Neural cell (in vitro differentiated cells): ENCODE results near the gene RASAL3. TPM values are rescaled to one million over a fixed set of nuclear protein-coding genes. Genes with fewer than 3 reads are reported as not detected.

ENCODE experiments used
- H2AFZ ChIP-seq: fragments of 200-600, 300-800 bp; sonication (generic), shearing (Covaris generic); 2 replicates; pipeline ENCODE4 v1.6.0; 2014; ENCODE audit warnings: low read depth, mild to moderate bottlenecking, antibody characterized with exemption, low read length, moderate library complexity
- H3F3A ChIP-seq: fragments of 200-600 bp; shearing (Covaris generic); 2 replicates; pipeline ENCODE4 v1.6.1; 2016; ENCODE audit warnings: mild to moderate bottlenecking, moderate library complexity, mixed read lengths, antibody characterized with exemption, low read length; ENCODE audit not compliant: insufficient read depth, poor library complexity, severe bottlenecking
- H3K27ac ChIP-seq: fragments of 200-600, 300-800 bp; sonication (generic), shearing (Covaris generic); 2 replicates; pipeline ENCODE4 v1.5.1; 2014; ENCODE audit warnings: mild to moderate bottlenecking, low read length, moderate library complexity
- H3K27me3 ChIP-seq: fragments of 300-800, 200-600 bp; sonication (generic), shearing (Covaris generic); 2 replicates; pipeline ENCODE4 v1.6.0; 2014; ENCODE audit warnings: mild to moderate bottlenecking, low read depth, low read length, moderate library complexity; ENCODE audit not compliant: insufficient read depth
- H3K36me3 ChIP-seq: fragments of 300-800, 200-600 bp; sonication (generic), shearing (Covaris generic); 2 replicates; pipeline ENCODE4 v1.5.1; 2014; ENCODE audit warnings: mild to moderate bottlenecking, antibody characterized with exemption, low read length, moderate library complexity; ENCODE audit not compliant: insufficient read depth
- H3K4me2 ChIP-seq: fragments of 300-800, 200-600 bp; sonication (generic), shearing (Covaris generic); 2 replicates; pipeline ENCODE4 v1.6.0; 2014; ENCODE audit warnings: mild to moderate bottlenecking, low read length
- H3K4me3 ChIP-seq: fragments of 300-800, 200-600 bp; sonication (generic), shearing (Covaris generic); 2 replicates; pipeline ENCODE4 v1.5.1; 2014; ENCODE audit warnings: mild to moderate bottlenecking, low read length, moderate library complexity
- H3K79me2 ChIP-seq: fragments of 200-600 bp; shearing (Covaris generic); replicated peaks from 2 replicates; pipeline ENCODE4 v1.6.0; 2014; ENCODE audit warnings: mild to moderate bottlenecking, low read length, moderate library complexity; ENCODE audit not compliant: insufficient read depth
- H3K9ac ChIP-seq: fragments of 300-800, 200-600 bp; sonication (generic), shearing (Covaris generic); 2 replicates; pipeline ENCODE4 v1.6.1; 2016; ENCODE audit warnings: mild to moderate bottlenecking, low read length, mixed read lengths
- H3K9me2 ChIP-seq: fragments of 200-600 bp; shearing (Covaris generic); 2 replicates; pipeline ENCODE4 v1.6.1; 2016; ENCODE audit warnings: mild to moderate bottlenecking, low read length, mixed read lengths; ENCODE audit not compliant: insufficient read depth
- H3K9me3 ChIP-seq: fragments of 200-600, 300-800 bp; sonication (generic), shearing (Covaris generic); 2 replicates; pipeline ENCODE4 v1.6.1; 2016; ENCODE audit warnings: mild to moderate bottlenecking, mixed run types, low read length, moderate library complexity, mixed read lengths
- H4K20me1 ChIP-seq: fragments of 200-600 bp; shearing (Covaris generic); 2 replicates; pipeline ENCODE4 v1.6.1; 2016; ENCODE audit warnings: mild to moderate bottlenecking, mixed run types; ENCODE audit not compliant: insufficient read depth
- EP300 ChIP-seq: fragments of 450-650 bp; conservative IDR thresholded peaks from 2 replicates; pipeline ENCODE4 v1.6.1; 2014; ENCODE audit warnings: antibody characterized with exemption, mild to moderate bottlenecking, moderate library complexity; ENCODE audit not compliant: poor library complexity, severe bottlenecking
- EZH2 ChIP-seq: fragments of 200-600, 300-800 bp; shearing (Covaris generic), sonication (generic); IDR thresholded peaks from 2 replicates; pipeline ENCODE4 v1.6.1; 2014; ENCODE audit warnings: antibody characterized with exemption, low read length, borderline replicate concordance, mild to moderate bottlenecking; ENCODE audit not compliant: insufficient read depth, poor library complexity, severe bottlenecking
- MXI1 ChIP-seq: fragments of 450-650 bp; conservative IDR thresholded peaks from 2 replicates; pipeline ENCODE4 v1.6.1; 2014; ENCODE audit warnings: antibody characterized with exemption, mild to moderate bottlenecking; ENCODE audit not compliant: poor library complexity, severe bottlenecking
- POLR2AphosphoS5 ChIP-seq: IDR thresholded peaks from 2 replicates; pipeline ENCODE4 v1.6.1; 2012
- RAD21 ChIP-seq: fragments of 450-650 bp; conservative IDR thresholded peaks from 2 replicates; pipeline ENCODE4 v1.6.1; 2014; ENCODE audit warnings: antibody characterized with exemption, mild to moderate bottlenecking, moderate library complexity
- TAF1 ChIP-seq: IDR thresholded peaks from 2 replicates; pipeline ENCODE4 v1.6.1; 2012; ENCODE audit warnings: low read depth
- polyA plus RNA-seq: library from polyadenylated mRNA; depleted of rRNA; stranded (reverse); fragments of >200 nt; gene quantifications from 2 replicates; pipeline ENCODE4 v1.2.3, GENCODE V29; 2014
- TF ChIP-seq, protein P1 (sequence below): fragments of 450-650 bp; IDR thresholded peaks from 2 replicates; pipeline ENCODE4 v1.5.1; 2014; ENCODE audit warnings: antibody characterized with exemption, mild to moderate bottlenecking, moderate library complexity; ENCODE audit not compliant: poor library complexity, severe bottlenecking

Gene RASAL3
- polyA plus RNA-seq, 1 donor from 2014 or later, result 1.1 TPM

DNA sequence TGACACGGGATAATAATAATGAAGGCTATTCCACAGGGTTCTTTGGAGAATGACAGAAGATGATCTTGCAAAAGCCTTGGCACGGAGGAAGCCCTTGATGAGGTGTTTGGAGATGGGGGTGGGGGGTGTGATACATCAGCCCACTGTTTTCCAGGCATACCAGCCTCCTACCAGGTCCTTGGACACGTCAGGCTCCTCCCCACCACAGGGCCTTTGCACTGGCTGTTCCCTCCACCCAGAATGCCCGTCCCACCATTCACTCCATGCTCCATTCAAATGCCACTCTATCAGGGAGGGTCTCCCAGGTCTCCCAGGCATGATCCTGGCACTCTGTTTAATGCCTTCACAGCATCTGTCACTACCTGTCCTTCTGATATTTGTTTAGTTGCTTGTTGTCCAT, 17.3 kb downstream of the RASAL3 start:
- H3K27ac ChIP-seq, result no peak overlapping the region
- H3K9ac ChIP-seq, result no peak overlapping the region
- H2AFZ ChIP-seq, result no peak overlapping the region
- H3K4me3 ChIP-seq, result no peak overlapping the region
- no peak overlapping the region for H3K4me2 ChIP-seq
- H3K27me3 ChIP-seq, result no peaks in the 10 kb centered on the region
- H3K9me2 ChIP-seq, result no peaks in the 10 kb centered on the region
- H3K79me2 ChIP-seq, result peaks cover 3% of the 10 kb centered on the region
- H4K20me1 ChIP-seq, result no peaks in the 10 kb centered on the region
- no peaks in the 10 kb centered on the region for H3K9me3 ChIP-seq
- peaks cover 8% of the 10 kb centered on the region for H3F3A ChIP-seq
- no peak for TF ChIP-seq EZH2
- no peak for TF ChIP-seq POLR2AphosphoS5
- no peak for TF ChIP-seq RAD21
- no peak for TF ChIP-seq EP300
- no peak for TF ChIP-seq MXI1
- no peak for TF ChIP-seq TAF1
- H3K36me3 ChIP-seq, result no peaks in the 10 kb centered on the region

DNA sequence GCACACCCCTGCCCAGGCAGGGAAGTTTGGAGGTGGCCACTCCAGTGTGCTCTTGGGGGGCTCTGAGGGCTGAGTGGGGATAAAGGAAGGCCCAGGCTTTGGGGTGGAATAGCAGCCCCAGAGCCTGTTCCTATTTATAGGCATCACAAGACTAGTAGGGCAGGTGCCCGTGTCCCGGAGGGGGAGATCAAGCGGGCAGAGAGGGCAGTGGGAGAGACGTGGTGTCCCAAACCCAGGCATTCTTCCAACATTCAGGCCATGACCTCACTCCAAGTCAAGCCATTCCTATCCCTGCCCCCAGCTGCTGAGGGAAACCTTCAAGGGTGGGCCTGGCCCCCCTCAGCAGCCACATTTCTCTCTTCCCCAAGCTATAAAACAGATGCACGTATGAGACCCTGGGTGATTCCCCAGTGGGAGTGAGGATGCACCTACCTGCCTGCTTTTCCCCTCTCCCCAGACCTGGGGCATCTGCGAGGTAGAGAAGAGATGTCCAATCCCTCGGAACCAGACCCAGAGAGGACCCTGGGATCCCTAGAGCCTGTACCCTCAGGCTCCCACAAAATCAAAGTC, 18.5 kb downstream of the RASAL3 start:
- H3K27ac ChIP-seq, result no peak overlapping the region
- no peak overlapping the region for H2AFZ ChIP-seq
- no peaks in the 10 kb centered on the region for H3K36me3 ChIP-seq

DNA sequence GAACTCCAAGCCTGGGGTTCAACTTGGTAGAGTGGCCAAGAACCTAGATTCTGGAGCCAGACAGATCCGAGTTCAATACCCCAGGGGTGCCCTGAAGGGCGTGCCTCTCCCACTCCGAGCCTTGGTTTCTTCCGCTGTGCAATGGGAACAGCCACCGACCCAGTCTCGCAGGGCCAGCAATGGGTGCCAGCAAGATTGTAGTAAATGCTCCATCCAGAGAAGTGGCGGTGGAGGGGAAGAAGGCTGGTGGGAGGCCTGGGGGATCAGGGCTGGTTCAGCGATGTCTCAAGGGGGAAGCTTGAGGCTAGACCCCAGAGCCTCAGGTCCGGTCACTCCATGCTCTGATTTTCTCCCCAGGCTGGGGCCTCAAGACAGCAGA, 19.1 kb downstream of the RASAL3 start:
- no peak overlapping the region for H3K27ac ChIP-seq
- no peak overlapping the region for H3K4me3 ChIP-seq
- no peak overlapping the region for H3K4me2 ChIP-seq
- H3K9ac ChIP-seq, result no peak overlapping the region
- H3F3A ChIP-seq, result peaks cover 2% of the 10 kb centered on the region
- no peaks in the 10 kb centered on the region for H3K36me3 ChIP-seq
- H3K27me3 ChIP-seq, result no peaks in the 10 kb centered on the region
- no peaks in the 10 kb centered on the region for H3K9me3 ChIP-seq
- H4K20me1 ChIP-seq, result no peaks in the 10 kb centered on the region
- no peaks in the 10 kb centered on the region for H3K9me2 ChIP-seq
- no peak overlapping the region for H2AFZ ChIP-seq
- H3K79me2 ChIP-seq, result peaks cover 3% of the 10 kb centered on the region
- TF ChIP-seq, protein P1, sequence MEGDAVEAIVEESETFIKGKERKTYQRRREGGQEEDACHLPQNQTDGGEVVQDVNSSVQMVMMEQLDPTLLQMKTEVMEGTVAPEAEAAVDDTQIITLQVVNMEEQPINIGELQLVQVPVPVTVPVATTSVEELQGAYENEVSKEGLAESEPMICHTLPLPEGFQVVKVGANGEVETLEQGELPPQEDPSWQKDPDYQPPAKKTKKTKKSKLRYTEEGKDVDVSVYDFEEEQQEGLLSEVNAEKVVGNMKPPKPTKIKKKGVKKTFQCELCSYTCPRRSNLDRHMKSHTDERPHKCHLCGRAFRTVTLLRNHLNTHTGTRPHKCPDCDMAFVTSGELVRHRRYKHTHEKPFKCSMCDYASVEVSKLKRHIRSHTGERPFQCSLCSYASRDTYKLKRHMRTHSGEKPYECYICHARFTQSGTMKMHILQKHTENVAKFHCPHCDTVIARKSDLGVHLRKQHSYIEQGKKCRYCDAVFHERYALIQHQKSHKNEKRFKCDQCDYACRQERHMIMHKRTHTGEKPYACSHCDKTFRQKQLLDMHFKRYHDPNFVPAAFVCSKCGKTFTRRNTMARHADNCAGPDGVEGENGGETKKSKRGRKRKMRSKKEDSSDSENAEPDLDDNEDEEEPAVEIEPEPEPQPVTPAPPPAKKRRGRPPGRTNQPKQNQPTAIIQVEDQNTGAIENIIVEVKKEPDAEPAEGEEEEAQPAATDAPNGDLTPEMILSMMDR, result no peak

More for the DNA sequence above, 18.5 kb downstream of the RASAL3 start:
- Histone ChIP-seq H3K27me3 (no peaks in the 10 kb centered on the region), H3K9me2 (no peaks in the 10 kb centered on the region), H3K9me3 (no peaks in the 10 kb centered on the region), H3K4me3 (no peak overlapping the region), H3F3A (peaks cover 8% of the 10 kb centered on the region), H3K4me2 (no peak overlapping the region), H4K20me1 (no peaks in the 10 kb centered on the region), H3K9ac (no peak overlapping the region), H3K79me2 (peaks cover 3% of the 10 kb centered on the region)
- no peak for TF ChIP-seq EP300
- TF ChIP-seq, protein P1, result no peak
